ENCODE data around the gene TMEM37.
"Not testable (repeated sequence)": the region's sequence is repeated elsewhere in the genome, so short reads cannot be mapped to it uniquely, and the experiment has no call there.

TMEM37 gene

GRCh38 chr2:119431155-119431975 is at the start of gene TMEM37:
TMEM37 (plus strand) TSS chr2:119431854; CDS start chr2:119431904, 50 bp downstream.
- Mint-ChIP-seq H3K27ac (peak within 1 kb of the TSS; percentile 84), H3K9me3 (no peaks in the 10 kb centered on the region), H3K36me3 (no peaks in the 10 kb centered on the region), H3K4me3 (peak within 1 kb of the TSS; percentile 72), H3K4me1 (peaks cover 16 to 18% of the 10 kb centered on the region in 2 donors), H3K27me3 (peaks cover 68 to 76% of the 10 kb centered on the region in 2 donors)
- peak; percentile 78 for DNase-seq
- peak; percentile 87 to 90 for ATAC-seq (replicated peaks)

GRCh38 chr2:119383410-119384140 is 48.1 kb upstream of the TMEM37 start:
- Mint-ChIP-seq H3K4me1 (peaks cover 6 to 17% of the 10 kb centered on the region in 2 donors), H3K4me3 (no peak overlapping the region), H3K27me3 (peaks cover 0 to 9% of the 10 kb centered on the region in 2 donors), H3K36me3 (no peaks in the 10 kb centered on the region), H3K9me3 (no peaks in the 10 kb centered on the region), H3K27ac (no peak overlapping the region)
- ATAC-seq (replicated peaks): no peak
- DNase-seq: no peak

- Mint-ChIP-seq H3K27ac (no peak overlapping the region), H3K4me1 (peaks cover 6 to 17% of the 10 kb centered on the region in 2 donors), H3K36me3 (no peaks in the 10 kb centered on the region), H3K27me3 (peaks cover 0 to 9% of the 10 kb centered on the region in 2 donors), H3K4me3 (no peak overlapping the region), H3K9me3 (no peaks in the 10 kb centered on the region)
- ATAC-seq (replicated peaks) (no peak), DNase-seq (no peak)
Observed at GRCh38 chr2:119384971-119385370, 46.7 kb upstream of the TMEM37 start.

- DNase-seq (no peak), ATAC-seq (replicated peaks) (no peak)
- H3K27ac Mint-ChIP-seq: no peak overlapping the region
- peaks cover 0 to 9% of the 10 kb centered on the region in 2 donors for H3K27me3 Mint-ChIP-seq
- no peaks in the 10 kb centered on the region for H3K9me3 Mint-ChIP-seq
- H3K36me3 Mint-ChIP-seq: no peaks in the 10 kb centered on the region
- H3K4me1 Mint-ChIP-seq: peaks cover 6 to 17% of the 10 kb centered on the region in 2 donors
- no peak overlapping the region for H3K4me3 Mint-ChIP-seq
Observed at GRCh38 chr2:119385466-119385865, 46.2 kb upstream of the TMEM37 start.

GRCh38 chr2:119387381-119388129 is 44.1 kb upstream of the TMEM37 start:
- peak; percentile 41 for DNase-seq
- no peaks in the 10 kb centered on the region for H3K9me3 Mint-ChIP-seq
- peak overlapping the region; percentile 25 for H3K27ac Mint-ChIP-seq
- peaks cover 0 to 9% of the 10 kb centered on the region in 2 donors for H3K27me3 Mint-ChIP-seq
- H3K4me1 Mint-ChIP-seq: peaks cover 6 to 17% of the 10 kb centered on the region in 2 donors
- H3K36me3 Mint-ChIP-seq: no peaks in the 10 kb centered on the region
- peak overlapping the region; percentile 14 to 15 for H3K4me3 Mint-ChIP-seq
- peak; percentile 95 to 96 for ATAC-seq (replicated peaks)

GRCh38 chr2:119389615-119390306 is 41.9 kb upstream of the TMEM37 start:
- Mint-ChIP-seq H3K4me1 (peaks cover 6 to 8% of the 10 kb centered on the region in 2 donors), H3K36me3 (no peaks in the 10 kb centered on the region), H3K4me3 (no peak overlapping the region), H3K9me3 (no peaks in the 10 kb centered on the region), H3K27me3 (no peaks in the 10 kb centered on the region), H3K27ac (no peak overlapping the region)
- ATAC-seq (replicated peaks) (no peak), DNase-seq (no peak)

- no peak for ATAC-seq (replicated peaks)
- Mint-ChIP-seq H3K4me3 (no peak overlapping the region), H3K9me3 (no peaks in the 10 kb centered on the region), H3K4me1 (peaks cover 2 to 9% of the 10 kb centered on the region in 2 donors), H3K27ac (no peak overlapping the region), H3K27me3 (peaks cover 3 to 6% of the 10 kb centered on the region in 2 donors), H3K36me3 (no peaks in the 10 kb centered on the region)
- no peak for DNase-seq
Observed at GRCh38 chr2:119393971-119394748, 37.5 kb upstream of the TMEM37 start.

- H3K27me3 Mint-ChIP-seq: peaks cover 13 to 14% of the 10 kb centered on the region in 2 donors
- no peak overlapping the region for H3K4me3 Mint-ChIP-seq
- no peaks in the 10 kb centered on the region for H3K9me3 Mint-ChIP-seq
- H3K36me3 Mint-ChIP-seq: no peaks in the 10 kb centered on the region
- H3K27ac Mint-ChIP-seq: no peak overlapping the region
- H3K4me1 Mint-ChIP-seq: peaks cover 2 to 9% of the 10 kb centered on the region in 2 donors
- DNase-seq (no peak), ATAC-seq (replicated peaks) (no peak)
Observed at GRCh38 chr2:119397196-119397595, 34.5 kb upstream of the TMEM37 start.

- Mint-ChIP-seq H3K4me1 (peaks cover 2 to 9% of the 10 kb centered on the region in 2 donors), H3K36me3 (no peaks in the 10 kb centered on the region), H3K27ac (no peak overlapping the region), H3K27me3 (peaks cover 14 to 23% of the 10 kb centered on the region in 2 donors), H3K4me3 (no peak overlapping the region), H3K9me3 (no peaks in the 10 kb centered on the region)
- ATAC-seq (replicated peaks) (no peak), DNase-seq (no peak)
Observed at GRCh38 chr2:119402106-119402505, 29.5 kb upstream of the TMEM37 start.

- H3K36me3 Mint-ChIP-seq: no peaks in the 10 kb centered on the region
- ATAC-seq (replicated peaks) (no peak), DNase-seq (no peak)
- H3K4me1 Mint-ChIP-seq: peaks cover 5 to 9% of the 10 kb centered on the region in 2 donors
- H3K9me3 Mint-ChIP-seq: no peaks in the 10 kb centered on the region
- H3K27ac Mint-ChIP-seq: no peak overlapping the region
- H3K4me3 Mint-ChIP-seq: no peak overlapping the region
- H3K27me3 Mint-ChIP-seq: peaks cover 14 to 23% of the 10 kb centered on the region in 2 donors
Observed at GRCh38 chr2:119402645-119403560, 28.8 kb upstream of the TMEM37 start.

- not testable (repeated sequence) for H3K9me3 Mint-ChIP-seq; H3K27ac Mint-ChIP-seq; ATAC-seq (replicated peaks); DNase-seq; H3K4me3 Mint-ChIP-seq; H3K36me3 Mint-ChIP-seq; H3K4me1 Mint-ChIP-seq
- peaks cover 13 to 20% of the 10 kb centered on the region in 2 donors for H3K27me3 Mint-ChIP-seq
Observed at GRCh38 chr2:119403618-119404017, 28.0 kb upstream of the TMEM37 start.

GRCh38 chr2:119405151-119405550 is 26.5 kb upstream of the TMEM37 start:
- peaks cover 0 to 20% of the 10 kb centered on the region in 2 donors for H3K27me3 Mint-ChIP-seq
- no peak overlapping the region for H3K27ac Mint-ChIP-seq
- ATAC-seq (replicated peaks) (no peak), DNase-seq (no peak)
- no peaks in the 10 kb centered on the region for H3K9me3 Mint-ChIP-seq
- peaks cover 0 to 3% of the 10 kb centered on the region in 2 donors for H3K4me1 Mint-ChIP-seq
- no peak overlapping the region for H3K4me3 Mint-ChIP-seq
- no peaks in the 10 kb centered on the region for H3K36me3 Mint-ChIP-seq
